Activated CD4-positive, alpha-beta T cell treated with anti-CD3 and anti-CD28 coated beads, Interleukin-2, amount 10 ng/mL, durations not matched to agents 24 days and 14 days (primary cell): ENCODE results near the gene STPG4. TPM values are rescaled to one million over a fixed set of nuclear protein-coding genes. Genes with fewer than 3 reads are reported as not detected.
A peak's percentile ranks its signal among the peaks of the same experiment; 100 is the strongest.

Experiments used
- DNase-seq: peaks from one replicate; pipeline ENCODE4 v3.0.0; 2022
- H3K27ac Mint-ChIP-seq: one replicate; pipeline ENCODE4 v1.8.0; 2022; ENCODE audit warnings: mild to moderate bottlenecking, mixed read lengths
- H3K27me3 Mint-ChIP-seq: one replicate; pipeline ENCODE4 v1.8.0; 2022; ENCODE audit warnings: mixed read lengths
- H3K36me3 Mint-ChIP-seq: one replicate; pipeline ENCODE4 v1.8.0; 2022; ENCODE audit warnings: low read depth, mild to moderate bottlenecking, mixed read lengths
- H3K4me1 Mint-ChIP-seq: one replicate; pipeline ENCODE4 v1.8.0; 2021; ENCODE audit warnings: mixed read lengths
- H3K4me3 Mint-ChIP-seq: one replicate; pipeline ENCODE4 v1.8.0; 2022; ENCODE audit warnings: mild to moderate bottlenecking, moderate library complexity, mixed read lengths
- H3K9me3 Mint-ChIP-seq: one replicate; pipeline ENCODE4 v1.8.0; 2021; ENCODE audit warnings: mixed read lengths
- intact Hi-C: fragments of 100-400 bp; cut with micrococcal nuclease; formaldehyde crosslinking; loops from one replicate; pipeline ENCODE4 v1.15.1; 2023
- total RNA-seq: library from RNA; stranded (reverse); gene quantifications from 2 replicates; pipeline ENCODE4 v1.2.3, GENCODE V29; 2022

Gene STPG4, protein sequence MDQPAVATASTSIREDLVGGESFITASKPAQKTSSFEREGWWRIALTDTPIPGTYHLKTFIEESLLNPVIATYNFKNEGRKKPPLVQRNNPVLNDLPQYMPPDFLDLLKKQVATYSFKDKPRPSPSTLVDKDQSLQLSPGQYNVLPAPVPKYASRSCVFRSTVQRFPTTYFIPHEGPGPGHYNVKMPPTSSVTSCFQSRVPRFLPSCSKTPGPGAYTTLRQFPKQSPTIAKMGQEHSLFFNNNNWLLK
- 0.16 and 0.38 TPM in 2 replicates for total RNA-seq

DNA sequence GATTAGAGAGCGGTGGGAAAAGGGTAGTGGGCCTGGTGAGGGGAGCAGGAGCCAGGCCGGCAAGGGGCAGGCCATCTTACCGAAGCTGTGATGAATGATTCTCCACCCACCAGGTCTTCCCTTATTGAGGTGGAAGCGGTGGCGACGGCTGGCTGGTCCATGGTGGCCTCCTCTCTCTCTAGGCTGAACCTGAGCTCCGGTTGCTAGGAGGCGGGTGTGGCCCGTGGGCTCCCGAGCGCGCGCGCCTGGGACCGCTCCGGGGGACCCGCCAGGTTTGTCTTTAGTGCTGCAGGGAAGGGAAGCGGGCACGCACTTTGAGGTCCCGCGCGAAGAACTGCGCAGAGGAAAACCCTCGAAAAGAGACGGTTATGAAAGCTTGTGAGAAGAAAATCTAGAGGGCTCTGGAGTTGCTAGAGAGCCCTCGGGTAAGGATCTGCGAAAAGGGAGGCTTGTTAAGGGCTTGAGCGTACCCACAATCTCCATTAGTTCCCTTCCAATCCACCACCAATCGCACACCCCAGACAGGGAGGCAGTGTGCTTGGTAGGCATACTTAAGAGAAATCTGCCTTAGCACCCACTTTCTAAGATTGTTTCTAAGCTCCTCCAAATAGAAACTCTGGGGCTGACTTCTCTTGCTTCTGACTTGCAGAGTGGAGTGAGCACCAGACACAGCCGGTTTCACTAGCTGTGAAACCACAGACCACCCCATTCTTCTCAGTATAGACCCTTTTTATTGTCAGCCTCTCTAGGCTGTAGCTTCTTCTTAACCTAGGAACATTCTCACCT lies at the start of gene STPG4:
STPG4 (minus strand) TSS at position 218 of the 786 bp plus-strand sequence; CDS start at position 161, 57 bp downstream.
- no peak within 1 kb of the TSS for H3K4me3 Mint-ChIP-seq
- peaks cover 42% of the 10 kb centered on the region for H3K36me3 Mint-ChIP-seq
- intact Hi-C loops = no loop called here
- H3K27me3 Mint-ChIP-seq = no peaks in the 10 kb centered on the region
- no peaks in the 10 kb centered on the region for H3K9me3 Mint-ChIP-seq
- DNase-seq = no peak
- H3K27ac Mint-ChIP-seq = peak within 1 kb of the TSS; percentile 48
- peaks cover 19% of the 10 kb centered on the region for H3K4me1 Mint-ChIP-seq

DNA sequence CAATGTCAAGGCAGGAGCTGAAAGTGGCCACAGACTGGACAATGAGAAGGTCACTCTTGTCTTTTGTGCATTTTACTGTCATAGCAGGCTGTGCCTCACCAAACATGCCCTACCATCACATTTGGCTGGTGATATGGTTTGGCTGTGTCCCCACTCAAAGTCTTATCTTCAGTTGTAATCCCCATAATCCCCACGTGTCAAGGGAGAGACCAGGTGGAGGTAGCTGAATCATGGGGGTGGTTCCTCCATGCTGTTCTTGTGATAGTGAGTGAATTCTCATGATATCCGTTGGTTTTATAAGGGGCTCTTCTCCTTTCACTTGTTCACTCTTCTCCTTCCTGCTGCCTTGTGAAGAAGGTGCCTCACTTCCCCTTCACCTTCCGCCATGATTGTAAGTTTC lies 49.6 kb upstream of the STPG4 start:
- no peak for DNase-seq
- intact Hi-C loops = no loop called here
- Mint-ChIP-seq H3K36me3 (no peaks in the 10 kb centered on the region), H3K27me3 (peaks cover 26% of the 10 kb centered on the region), H3K9me3 (peaks cover 14% of the 10 kb centered on the region), H3K4me1 (peaks cover 2% of the 10 kb centered on the region), H3K27ac (no peak overlapping the region), H3K4me3 (no peak overlapping the region)

DNA sequence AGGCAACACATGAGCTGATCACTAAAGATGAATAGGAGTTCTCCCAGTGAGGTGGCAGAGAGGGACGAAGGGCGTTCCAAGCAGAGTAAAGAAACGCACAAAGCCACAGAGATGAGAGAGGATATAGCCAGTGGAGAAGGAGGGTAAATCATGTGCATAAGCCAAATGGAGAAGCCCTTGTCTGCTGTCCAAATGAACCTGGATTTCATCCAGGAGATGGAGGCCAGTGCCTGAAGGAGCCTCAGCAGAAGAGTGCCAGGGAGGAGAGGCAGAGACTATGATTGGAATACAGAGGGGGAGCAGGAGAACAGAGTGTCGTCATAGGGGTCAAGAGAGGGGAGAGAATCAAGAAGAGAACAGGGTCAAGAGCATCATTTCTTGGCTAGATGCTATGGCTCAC lies 48.9 kb upstream of the STPG4 start:
- Mint-ChIP-seq H3K9me3 (peaks cover 14% of the 10 kb centered on the region), H3K27me3 (peaks cover 25% of the 10 kb centered on the region), H3K4me1 (peaks cover 2% of the 10 kb centered on the region), H3K27ac (no peak overlapping the region), H3K36me3 (no peaks in the 10 kb centered on the region), H3K4me3 (no peak overlapping the region)
- no peak for DNase-seq
- intact Hi-C loops = no loop called here

DNA sequence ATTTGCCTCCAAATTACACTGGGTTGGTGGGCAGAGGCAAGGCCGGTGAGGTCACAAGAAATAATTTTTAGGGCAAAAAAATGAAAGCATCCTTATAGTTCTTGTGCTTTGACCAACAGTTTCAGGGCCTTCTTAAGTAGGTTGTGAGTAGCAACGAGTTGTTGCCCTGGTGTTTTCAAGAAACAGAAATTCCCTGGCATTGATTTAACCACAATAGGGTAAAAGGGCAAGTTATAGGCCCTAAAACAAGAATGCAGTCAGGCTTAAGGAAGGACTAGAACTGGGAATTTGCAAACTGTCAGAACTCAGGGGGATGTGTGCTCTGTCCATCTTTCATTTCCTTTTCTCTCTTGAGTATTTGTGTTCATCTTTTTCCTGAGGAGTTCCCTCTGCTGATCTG lies 46.1 kb upstream of the STPG4 start:
- Mint-ChIP-seq H3K27me3 (peaks cover 37% of the 10 kb centered on the region), H3K4me1 (peaks cover 2% of the 10 kb centered on the region), H3K4me3 (no peak overlapping the region), H3K27ac (no peak overlapping the region), H3K36me3 (no peaks in the 10 kb centered on the region), H3K9me3 (peaks cover 14% of the 10 kb centered on the region)
- intact Hi-C loops = no loop called here
- DNase-seq = no peak

DNA sequence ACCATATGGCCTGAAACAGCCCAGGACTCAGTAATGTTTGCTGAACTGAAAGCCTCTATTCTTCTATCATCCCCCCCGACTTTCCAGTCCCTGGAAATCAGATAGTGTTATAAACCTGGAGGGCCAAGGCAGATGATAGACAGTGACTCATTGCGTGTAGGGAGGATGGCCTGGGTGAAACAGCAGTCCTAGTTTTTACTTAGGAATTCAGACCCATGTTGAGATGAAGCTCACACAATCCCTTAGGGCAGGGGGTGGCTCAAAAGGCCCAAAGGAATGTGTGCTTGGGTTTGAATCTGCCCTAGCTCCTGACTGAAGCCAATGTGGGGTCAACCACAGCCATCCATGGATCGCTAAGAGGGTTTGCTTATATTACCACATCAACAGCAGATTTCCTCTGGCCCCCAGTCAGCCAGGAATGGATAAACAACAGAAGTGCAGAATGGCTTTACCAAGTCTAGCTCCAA lies 43.9 kb upstream of the STPG4 start:
- no peaks in the 10 kb centered on the region for H3K36me3 Mint-ChIP-seq
- intact Hi-C loops = no loop called here

DNA sequence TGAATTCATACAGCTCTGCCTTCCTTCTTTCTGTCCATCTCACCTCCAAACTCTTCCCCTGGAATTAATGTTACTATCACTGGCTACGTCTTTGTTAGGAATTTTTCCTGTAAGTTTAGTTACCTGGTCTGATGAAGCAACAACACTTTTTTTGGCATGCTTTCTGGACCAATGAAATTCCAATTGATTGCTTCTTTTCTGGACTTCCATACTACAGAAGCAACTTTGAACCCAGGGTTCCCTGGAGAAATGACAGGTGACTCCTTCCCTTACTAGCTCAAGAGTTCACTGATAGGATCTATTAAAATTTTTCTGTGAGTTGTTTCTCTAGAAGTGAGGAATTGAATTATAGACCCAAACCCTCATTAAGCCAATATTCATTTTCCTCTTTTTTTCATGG lies 41.4 kb upstream of the STPG4 start:
- intact Hi-C loops = no loop called here
- H3K27me3 Mint-ChIP-seq = peaks cover 31% of the 10 kb centered on the region
- no peaks in the 10 kb centered on the region for H3K4me1 Mint-ChIP-seq
- DNase-seq = no peak
- no peak overlapping the region for H3K4me3 Mint-ChIP-seq
- H3K9me3 Mint-ChIP-seq = no peaks in the 10 kb centered on the region
- no peak overlapping the region for H3K27ac Mint-ChIP-seq
- no peaks in the 10 kb centered on the region for H3K36me3 Mint-ChIP-seq

More for the DNA sequence above, 43.9 kb upstream of the STPG4 start:
- no peak for DNase-seq
- Mint-ChIP-seq H3K27me3 (peaks cover 34% of the 10 kb centered on the region), H3K9me3 (peaks cover 1% of the 10 kb centered on the region), H3K4me3 (no peak overlapping the region), H3K4me1 (no peaks in the 10 kb centered on the region), H3K27ac (no peak overlapping the region)

DNA sequence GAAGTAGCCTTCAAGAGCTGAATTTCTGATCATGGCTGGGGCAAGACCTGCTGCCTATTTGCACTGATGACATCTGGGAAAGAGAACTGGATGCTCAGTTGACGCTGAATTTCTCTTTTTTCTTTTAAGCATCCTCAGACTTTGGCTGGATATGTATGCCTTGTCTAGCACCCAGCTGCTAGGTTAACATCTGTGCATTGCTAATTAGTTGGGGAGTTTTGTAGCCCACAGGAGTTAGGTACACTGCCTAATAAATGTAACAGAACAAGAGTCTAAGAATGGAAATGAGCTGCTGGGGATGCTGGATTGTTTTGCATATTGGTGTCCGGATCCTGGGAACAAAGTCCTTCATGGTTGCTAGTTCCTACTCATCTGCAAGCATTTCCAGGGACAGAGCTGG lies 40.9 kb upstream of the STPG4 start:
- Mint-ChIP-seq H3K27ac (no peak overlapping the region), H3K4me3 (no peak overlapping the region), H3K9me3 (no peaks in the 10 kb centered on the region), H3K4me1 (no peaks in the 10 kb centered on the region), H3K36me3 (no peaks in the 10 kb centered on the region), H3K27me3 (peaks cover 29% of the 10 kb centered on the region)
- intact Hi-C loops = no loop called here
- DNase-seq = no peak

DNA sequence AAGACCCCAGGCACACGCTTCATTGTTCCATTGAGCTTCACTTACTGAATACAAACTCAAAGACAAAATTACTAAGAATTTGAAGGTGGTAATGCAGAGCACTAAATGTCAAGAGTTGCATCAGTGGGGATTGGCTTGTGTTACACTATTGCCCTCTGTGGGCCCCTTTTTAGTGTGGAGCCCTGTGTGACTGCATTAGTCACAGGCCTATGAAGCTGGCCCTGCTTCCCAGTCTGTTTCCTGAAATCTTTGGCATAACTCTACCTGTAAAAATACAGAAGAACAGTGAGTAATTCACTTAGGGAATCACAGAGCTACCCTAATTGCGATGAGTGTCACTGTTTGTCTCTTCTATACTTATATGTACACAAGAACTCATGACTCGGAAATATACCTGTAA lies 40.0 kb upstream of the STPG4 start:
- intact Hi-C loops = no loop called here
- Mint-ChIP-seq H3K27ac (no peak overlapping the region), H3K36me3 (no peaks in the 10 kb centered on the region), H3K4me1 (no peaks in the 10 kb centered on the region), H3K9me3 (no peaks in the 10 kb centered on the region), H3K27me3 (peaks cover 31% of the 10 kb centered on the region), H3K4me3 (no peak overlapping the region)
- no peak for DNase-seq

DNA sequence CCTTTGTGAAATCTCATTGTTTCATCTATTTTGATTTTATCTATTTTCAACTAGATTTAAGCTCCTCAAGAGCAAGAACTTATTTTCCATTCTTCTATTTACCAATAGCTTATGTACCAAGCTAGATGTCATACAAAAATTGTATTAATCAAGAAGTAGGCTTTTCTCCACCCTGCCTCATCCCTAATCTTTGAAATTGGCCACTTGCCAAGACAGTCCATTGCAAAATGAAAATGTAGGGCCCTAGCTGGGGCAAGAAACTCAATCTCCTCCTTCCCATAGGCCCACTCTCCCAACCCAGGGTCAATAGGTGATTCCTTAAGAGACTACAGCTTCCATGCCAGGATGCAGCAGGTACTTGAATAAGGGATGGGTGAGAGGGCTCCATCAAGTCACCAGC lies 39.3 kb upstream of the STPG4 start:
- H3K27me3 Mint-ChIP-seq = peaks cover 28% of the 10 kb centered on the region
- no peak overlapping the region for H3K4me3 Mint-ChIP-seq
- no peak for DNase-seq
- no peaks in the 10 kb centered on the region for H3K36me3 Mint-ChIP-seq
- intact Hi-C loops = no loop called here
- no peaks in the 10 kb centered on the region for H3K4me1 Mint-ChIP-seq
- no peak overlapping the region for H3K27ac Mint-ChIP-seq
- no peaks in the 10 kb centered on the region for H3K9me3 Mint-ChIP-seq

DNA sequence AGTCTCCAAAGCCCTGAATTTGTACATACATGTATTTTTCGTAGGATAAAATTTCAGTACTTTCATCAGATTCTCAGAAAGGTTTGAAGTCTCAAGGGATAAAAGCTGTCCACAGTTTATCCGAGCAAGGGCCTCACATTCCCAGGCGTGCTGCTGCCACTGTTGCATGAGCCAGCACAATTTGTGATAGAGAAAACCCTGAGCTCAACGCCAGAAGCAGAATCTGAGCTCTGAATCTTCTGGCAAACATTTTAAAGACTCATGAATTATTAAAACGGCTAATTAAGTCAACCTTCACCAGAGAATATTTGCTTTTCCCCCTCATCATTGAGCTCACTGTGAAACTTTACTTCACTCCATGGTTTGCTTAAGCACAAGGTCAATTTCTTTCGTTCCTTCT lies 38.5 kb upstream of the STPG4 start:
- H3K36me3 Mint-ChIP-seq = no peaks in the 10 kb centered on the region
- no peak for DNase-seq
- H3K27me3 Mint-ChIP-seq = peaks cover 29% of the 10 kb centered on the region
- peaks cover 4% of the 10 kb centered on the region for H3K9me3 Mint-ChIP-seq
- H3K4me3 Mint-ChIP-seq = no peak overlapping the region
- no peaks in the 10 kb centered on the region for H3K4me1 Mint-ChIP-seq
- intact Hi-C loops = no loop called here
- no peak overlapping the region for H3K27ac Mint-ChIP-seq

DNA sequence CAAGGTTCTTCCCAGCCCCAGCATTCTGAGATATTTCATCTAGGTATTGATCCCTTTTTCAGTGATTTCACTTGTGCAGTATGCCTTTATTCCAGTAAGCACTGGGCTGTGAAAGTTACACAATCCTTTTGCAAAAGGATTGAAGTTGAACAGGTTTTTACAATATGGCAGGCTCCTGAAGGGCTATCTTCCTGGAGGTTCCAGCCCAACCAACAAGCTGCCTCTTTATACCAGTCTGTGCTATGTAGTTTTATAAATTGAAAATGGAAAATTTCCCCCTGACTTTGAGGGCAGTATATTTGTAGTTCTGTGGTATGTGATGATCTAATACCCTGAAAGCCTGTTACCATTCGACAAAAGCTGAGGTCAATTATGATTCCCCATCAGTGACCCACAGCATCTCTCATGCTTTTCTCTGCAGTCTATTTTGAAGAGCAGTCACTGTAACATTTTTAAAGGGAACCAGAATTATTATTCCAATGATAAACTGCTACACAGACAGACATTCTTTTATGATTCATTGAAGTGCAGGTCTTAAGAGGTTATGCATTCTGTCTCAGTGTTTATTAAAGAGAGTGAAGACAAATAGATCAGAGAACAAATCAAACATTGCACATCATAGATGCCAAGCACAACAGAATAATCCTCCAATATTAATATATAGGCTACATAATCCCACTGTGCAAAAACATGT lies 35.2 kb upstream of the STPG4 start:
- H3K4me3 Mint-ChIP-seq = no peak overlapping the region
- H3K27ac Mint-ChIP-seq = no peak overlapping the region
- DNase-seq = no peak
- peaks cover 22% of the 10 kb centered on the region for H3K27me3 Mint-ChIP-seq
- no peaks in the 10 kb centered on the region for H3K4me1 Mint-ChIP-seq
- intact Hi-C loops = no loop called here
- H3K9me3 Mint-ChIP-seq = peaks cover 4% of the 10 kb centered on the region
- no peaks in the 10 kb centered on the region for H3K36me3 Mint-ChIP-seq

DNA sequence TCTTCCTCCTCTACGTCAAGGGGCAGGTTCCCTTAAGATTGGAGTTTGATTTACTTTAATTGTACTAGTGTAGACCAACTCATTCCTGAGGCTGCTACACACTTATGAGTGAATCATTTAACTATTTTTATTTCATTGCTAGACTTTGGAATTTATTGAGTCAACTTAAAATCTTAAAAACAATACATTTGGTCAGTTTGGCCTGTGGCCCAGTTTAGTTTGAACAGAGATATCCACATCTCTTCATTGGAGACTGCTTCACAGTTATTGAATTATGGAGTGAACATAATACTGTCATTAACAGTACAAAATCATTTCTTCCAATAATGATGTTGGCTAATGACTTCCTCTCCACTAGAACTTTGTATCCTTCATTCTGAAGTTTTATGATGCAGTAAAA lies 34.5 kb upstream of the STPG4 start:
- Mint-ChIP-seq H3K36me3 (no peaks in the 10 kb centered on the region), H3K27ac (no peak overlapping the region), H3K9me3 (peaks cover 4% of the 10 kb centered on the region), H3K4me3 (no peak overlapping the region), H3K27me3 (peaks cover 25% of the 10 kb centered on the region), H3K4me1 (no peaks in the 10 kb centered on the region)
- DNase-seq = no peak
- intact Hi-C loops = no loop called here

DNA sequence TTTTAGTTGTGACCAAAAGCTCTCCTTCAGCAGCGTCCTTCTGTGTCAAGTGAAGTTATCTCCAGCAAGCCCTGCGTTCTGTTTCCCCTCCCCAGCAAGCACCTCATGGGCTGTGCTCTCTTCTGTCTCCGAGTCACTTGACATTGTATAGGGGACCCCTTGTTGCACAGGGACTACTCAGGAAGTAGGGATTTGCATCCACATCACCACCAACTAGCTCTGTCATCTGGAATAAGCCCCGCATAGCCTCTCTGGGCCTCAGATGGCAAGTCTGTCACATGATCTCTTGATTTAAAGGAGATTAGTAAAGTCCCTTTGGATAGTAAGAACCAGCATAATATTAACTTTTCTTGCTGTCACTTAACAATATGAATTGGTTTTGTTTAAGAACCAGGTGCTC lies 32.0 kb upstream of the STPG4 start:
- Mint-ChIP-seq H3K27ac (no peak overlapping the region), H3K9me3 (peaks cover 4% of the 10 kb centered on the region), H3K27me3 (peaks cover 29% of the 10 kb centered on the region), H3K36me3 (no peaks in the 10 kb centered on the region), H3K4me3 (no peak overlapping the region), H3K4me1 (no peaks in the 10 kb centered on the region)
- intact Hi-C loops = no loop called here
- no peak for DNase-seq

DNA sequence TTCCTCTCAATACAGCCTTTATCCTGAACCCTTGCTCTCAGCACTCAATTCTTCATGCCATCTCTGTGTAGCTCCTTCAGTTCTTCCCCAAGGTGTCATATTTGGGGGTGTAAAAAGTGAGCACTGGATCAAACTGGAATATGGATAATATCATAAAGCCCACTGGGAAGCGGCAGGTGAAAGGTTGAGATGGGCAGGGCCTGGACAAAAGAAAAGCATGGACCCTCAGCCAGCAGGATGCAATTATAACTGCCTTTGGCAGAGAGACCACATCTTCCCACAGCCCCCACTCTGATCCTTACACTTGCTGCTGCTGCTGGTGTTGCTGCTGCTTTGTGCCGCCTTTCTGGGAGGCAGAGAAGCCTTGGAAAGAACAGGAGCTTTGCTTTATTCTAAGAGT lies 31.2 kb upstream of the STPG4 start:
- no peaks in the 10 kb centered on the region for H3K36me3 Mint-ChIP-seq
- no peak overlapping the region for H3K4me3 Mint-ChIP-seq
- H3K4me1 Mint-ChIP-seq = no peaks in the 10 kb centered on the region
- peaks cover 4% of the 10 kb centered on the region for H3K9me3 Mint-ChIP-seq
- DNase-seq = no peak
- no peak overlapping the region for H3K27ac Mint-ChIP-seq
- H3K27me3 Mint-ChIP-seq = peaks cover 29% of the 10 kb centered on the region
- intact Hi-C loops = no loop called here
